HFF-Myc (cell line): ENCODE measurements around the gene ADAMTS8.

Source experiments
- DNase-seq: peaks from one replicate; pipeline ENCODE4 v3.0.0-alpha.2; 2011; ENCODE audit warnings: low read depth; ENCODE audit errors: extremely low read depth
- H3K4me3 ChIP-seq: replicated peaks from 2 replicates; pipeline ENCODE4 v1.5.1; 2011; ENCODE audit warnings: low read depth, mild to moderate bottlenecking, control low read depth, low read length
- CTCF ChIP-seq: IDR thresholded peaks from 2 replicates; pipeline ENCODE4 v1.5.1; 2012; ENCODE audit warnings: mild to moderate bottlenecking, low read depth, low read length, control low read depth; ENCODE audit errors: missing control alignments

The ADAMTS8 gene

GRCh38 chr11:130408401-130408890, 20.0 kb downstream of the ADAMTS8 start:
- H3K4me3 ChIP-seq: no peak overlapping the region
- TF ChIP-seq CTCF: no peak
- DNase-seq: no peak

- TF ChIP-seq CTCF: no peak
- H3K4me3 ChIP-seq: no peak overlapping the region
- peak; percentile 72 for DNase-seq
Measured at GRCh38 chr11:130407978-130408377, 20.4 kb downstream of the ADAMTS8 start.

GRCh38 chr11:130405428-130405827, 23.0 kb downstream of the ADAMTS8 start:
- no peak for TF ChIP-seq CTCF
- no peak overlapping the region for H3K4me3 ChIP-seq
- no peak for DNase-seq

- DNase-seq: no peak
- H3K4me3 ChIP-seq: no peak overlapping the region
- TF ChIP-seq CTCF: no peak
Measured at GRCh38 chr11:130404727-130405126, 23.7 kb downstream of the ADAMTS8 start.

GRCh38 chr11:130403967-130404366, 24.4 kb downstream of the ADAMTS8 start:
- no peak for TF ChIP-seq CTCF
- no peak for DNase-seq
- H3K4me3 ChIP-seq: no peak overlapping the region

- DNase-seq: no peak
- TF ChIP-seq CTCF: no peak
- H3K4me3 ChIP-seq: no peak overlapping the region
Measured at GRCh38 chr11:130403271-130403804, 25.1 kb downstream of the ADAMTS8 start.

GRCh38 chr11:130402570-130402969, 25.8 kb downstream of the ADAMTS8 start:
- TF ChIP-seq CTCF: no peak
- no peak overlapping the region for H3K4me3 ChIP-seq
- no peak for DNase-seq
